HEK293T (cell line): Measurements from ENCODE around the gene CLEC4G.

ENCODE experiments used
- ELF4 ChIP-seq: fragments of 450-650 bp; IDR thresholded peaks from 2 replicates; pipeline ENCODE4 v1.6.1; 2017; ENCODE audit warnings: antibody characterized with exemption
- FOXA1 ChIP-seq: fragments of 450-650 bp; IDR thresholded peaks from 2 replicates; pipeline ENCODE4 v1.6.1; 2016; ENCODE audit warnings: mild to moderate bottlenecking
- FOXM1 ChIP-seq: fragments of 450-650 bp; IDR thresholded peaks from 2 replicates; pipeline ENCODE4 v1.6.1; 2017; ENCODE audit warnings: mild to moderate bottlenecking, borderline replicate concordance
- LEF1 ChIP-seq: fragments of 450-650 bp; IDR thresholded peaks from 2 replicates; pipeline ENCODE4 v1.6.1; 2017; ENCODE audit warnings: mild to moderate bottlenecking, borderline replicate concordance
- NFRKB ChIP-seq: fragments of 450-650 bp; IDR thresholded peaks from 2 replicates; pipeline ENCODE4 v1.6.1; 2016; ENCODE audit warnings: mild to moderate bottlenecking, moderate library complexity
- SP1 ChIP-seq: fragments of 450-650 bp; IDR thresholded peaks from 2 replicates; pipeline ENCODE4 v1.6.1; 2017

GRCh38 chr19:7744871-7745650 lies 13.2 kb upstream of the CLEC4G start:
- no peak for TF ChIP-seq NFRKB
- no peak for TF ChIP-seq FOXA1
- no peak for TF ChIP-seq SP1
- no peak for TF ChIP-seq FOXM1
- no peak for TF ChIP-seq ELF4
- TF ChIP-seq LEF1 = no peak
